GM12872 (cell line): ENCODE measurements around the gene SCN3B.

Source experiments
- TF ChIP-seq, protein P1 (sequence below): IDR thresholded peaks from 3 replicates; pipeline ENCODE4 v1.5.1; 2011; ENCODE audit warnings: low read depth, mild to moderate bottlenecking, low read length, moderate library complexity; ENCODE audit not compliant: insufficient read depth

SCN3B gene

DNA sequence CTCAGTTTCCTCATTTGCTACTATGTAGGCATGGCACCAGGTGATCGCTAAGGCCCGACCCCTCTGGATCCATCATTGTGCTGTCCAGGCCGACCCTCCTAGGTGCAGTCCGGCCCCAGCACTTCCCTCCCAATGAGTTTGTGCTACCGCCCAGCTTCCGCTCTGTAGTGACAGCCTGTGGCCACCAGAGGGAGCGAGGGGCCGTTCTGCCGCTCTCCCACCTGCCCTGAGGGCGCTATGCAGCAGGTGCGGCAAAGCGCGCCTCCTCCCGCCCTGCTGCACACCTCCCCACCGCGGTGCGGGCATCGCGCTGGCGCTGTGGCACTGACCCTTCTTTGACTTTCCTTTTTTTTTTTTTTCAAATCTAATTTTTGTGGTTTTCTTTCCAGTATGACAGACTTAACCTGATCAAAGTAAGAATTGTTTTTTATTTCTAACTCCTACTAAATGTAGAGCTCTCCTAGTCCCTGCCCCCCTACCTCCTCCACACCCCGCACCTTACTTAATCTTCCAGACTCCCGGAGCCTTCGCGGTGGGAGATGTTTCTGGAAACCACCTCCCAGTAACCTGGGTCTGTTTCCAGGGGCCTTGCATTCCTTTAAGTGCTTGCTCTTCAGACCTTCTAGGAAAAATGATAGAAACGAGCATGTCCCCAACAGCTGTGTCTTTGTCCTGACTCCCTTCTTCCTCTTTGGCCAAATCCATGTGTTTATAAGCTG lies 73.7 kb downstream of the SCN3B start:
- TF ChIP-seq, protein P1, sequence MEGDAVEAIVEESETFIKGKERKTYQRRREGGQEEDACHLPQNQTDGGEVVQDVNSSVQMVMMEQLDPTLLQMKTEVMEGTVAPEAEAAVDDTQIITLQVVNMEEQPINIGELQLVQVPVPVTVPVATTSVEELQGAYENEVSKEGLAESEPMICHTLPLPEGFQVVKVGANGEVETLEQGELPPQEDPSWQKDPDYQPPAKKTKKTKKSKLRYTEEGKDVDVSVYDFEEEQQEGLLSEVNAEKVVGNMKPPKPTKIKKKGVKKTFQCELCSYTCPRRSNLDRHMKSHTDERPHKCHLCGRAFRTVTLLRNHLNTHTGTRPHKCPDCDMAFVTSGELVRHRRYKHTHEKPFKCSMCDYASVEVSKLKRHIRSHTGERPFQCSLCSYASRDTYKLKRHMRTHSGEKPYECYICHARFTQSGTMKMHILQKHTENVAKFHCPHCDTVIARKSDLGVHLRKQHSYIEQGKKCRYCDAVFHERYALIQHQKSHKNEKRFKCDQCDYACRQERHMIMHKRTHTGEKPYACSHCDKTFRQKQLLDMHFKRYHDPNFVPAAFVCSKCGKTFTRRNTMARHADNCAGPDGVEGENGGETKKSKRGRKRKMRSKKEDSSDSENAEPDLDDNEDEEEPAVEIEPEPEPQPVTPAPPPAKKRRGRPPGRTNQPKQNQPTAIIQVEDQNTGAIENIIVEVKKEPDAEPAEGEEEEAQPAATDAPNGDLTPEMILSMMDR = peak; percentile 99

DNA sequence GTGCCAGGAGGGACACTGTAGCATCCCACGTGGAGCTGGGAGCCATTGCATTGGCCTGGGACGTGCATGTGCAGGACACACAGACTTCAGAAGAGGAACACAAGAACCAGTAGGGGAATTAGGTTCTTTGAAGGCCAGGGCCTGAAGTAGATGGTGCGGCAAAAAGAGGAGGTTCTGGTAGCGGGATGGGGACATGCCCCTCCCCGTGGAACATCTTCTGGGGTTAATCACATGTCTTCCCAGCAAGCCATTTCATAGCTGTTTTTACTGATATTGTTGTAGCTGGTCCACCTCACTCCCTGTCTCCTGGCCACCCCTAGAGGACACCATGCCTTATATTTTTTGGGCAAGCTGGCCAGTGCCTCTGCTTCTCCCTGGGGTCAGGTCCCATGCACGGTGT lies 74.3 kb downstream of the SCN3B start:
- TF ChIP-seq, protein P1 = no peak

DNA sequence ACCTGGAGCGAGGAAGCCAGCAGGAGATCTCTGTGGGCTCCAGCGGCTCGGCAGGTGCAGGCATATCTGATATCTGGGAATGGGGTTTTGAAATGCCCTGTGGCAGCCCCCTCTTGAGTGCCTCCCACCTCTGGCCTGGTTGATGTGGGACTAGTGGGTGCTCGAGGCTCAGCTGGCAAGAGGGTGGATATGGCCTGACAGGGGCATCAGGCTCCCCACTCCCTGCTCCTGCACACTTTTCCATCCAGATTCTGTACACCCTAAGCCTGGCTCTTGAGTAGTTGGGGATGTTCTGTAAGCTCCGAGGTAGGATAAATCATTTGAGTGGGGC lies 75.0 kb downstream of the SCN3B start:
- TF ChIP-seq, protein P1 = no peak
